Panc1 (cell line): ENCODE data around the gene FBLN2.

ENCODE experiments used
- POLR2AphosphoS5 ChIP-seq: IDR thresholded peaks from 2 replicates; pipeline ENCODE4 v1.6.1; 2012; ENCODE audit warnings: mild to moderate bottlenecking, low read depth, low read length, moderate library complexity
- TCF7L2 ChIP-seq: IDR thresholded peaks from 2 replicates; pipeline ENCODE4 v1.6.1; 2011; ENCODE audit warnings: mild to moderate bottlenecking, low read depth, low read length, inconsistent platforms
- TF ChIP-seq, protein P1 (sequence below): fragments of 450-650 bp; IDR thresholded peaks from 2 replicates; pipeline ENCODE4 v1.5.1; 2017; ENCODE audit warnings: mild to moderate bottlenecking
- TF ChIP-seq, protein P2 (sequence below), 2 experiments: IDR thresholded peaks; 2 replicates each; pipeline ENCODE4 v1.6.1; 2011 to 2012; ENCODE audit warnings: low read depth in 2 of 2, control low read depth in 1 of 2, low read length in 1 of 2, mild to moderate bottlenecking in 1 of 2, moderate library complexity in 1 of 2; ENCODE audit not compliant: insufficient read depth in 1 of 2

- TF ChIP-seq, protein P1, sequence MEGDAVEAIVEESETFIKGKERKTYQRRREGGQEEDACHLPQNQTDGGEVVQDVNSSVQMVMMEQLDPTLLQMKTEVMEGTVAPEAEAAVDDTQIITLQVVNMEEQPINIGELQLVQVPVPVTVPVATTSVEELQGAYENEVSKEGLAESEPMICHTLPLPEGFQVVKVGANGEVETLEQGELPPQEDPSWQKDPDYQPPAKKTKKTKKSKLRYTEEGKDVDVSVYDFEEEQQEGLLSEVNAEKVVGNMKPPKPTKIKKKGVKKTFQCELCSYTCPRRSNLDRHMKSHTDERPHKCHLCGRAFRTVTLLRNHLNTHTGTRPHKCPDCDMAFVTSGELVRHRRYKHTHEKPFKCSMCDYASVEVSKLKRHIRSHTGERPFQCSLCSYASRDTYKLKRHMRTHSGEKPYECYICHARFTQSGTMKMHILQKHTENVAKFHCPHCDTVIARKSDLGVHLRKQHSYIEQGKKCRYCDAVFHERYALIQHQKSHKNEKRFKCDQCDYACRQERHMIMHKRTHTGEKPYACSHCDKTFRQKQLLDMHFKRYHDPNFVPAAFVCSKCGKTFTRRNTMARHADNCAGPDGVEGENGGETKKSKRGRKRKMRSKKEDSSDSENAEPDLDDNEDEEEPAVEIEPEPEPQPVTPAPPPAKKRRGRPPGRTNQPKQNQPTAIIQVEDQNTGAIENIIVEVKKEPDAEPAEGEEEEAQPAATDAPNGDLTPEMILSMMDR, result no peak
- TF ChIP-seq, protein P2, sequence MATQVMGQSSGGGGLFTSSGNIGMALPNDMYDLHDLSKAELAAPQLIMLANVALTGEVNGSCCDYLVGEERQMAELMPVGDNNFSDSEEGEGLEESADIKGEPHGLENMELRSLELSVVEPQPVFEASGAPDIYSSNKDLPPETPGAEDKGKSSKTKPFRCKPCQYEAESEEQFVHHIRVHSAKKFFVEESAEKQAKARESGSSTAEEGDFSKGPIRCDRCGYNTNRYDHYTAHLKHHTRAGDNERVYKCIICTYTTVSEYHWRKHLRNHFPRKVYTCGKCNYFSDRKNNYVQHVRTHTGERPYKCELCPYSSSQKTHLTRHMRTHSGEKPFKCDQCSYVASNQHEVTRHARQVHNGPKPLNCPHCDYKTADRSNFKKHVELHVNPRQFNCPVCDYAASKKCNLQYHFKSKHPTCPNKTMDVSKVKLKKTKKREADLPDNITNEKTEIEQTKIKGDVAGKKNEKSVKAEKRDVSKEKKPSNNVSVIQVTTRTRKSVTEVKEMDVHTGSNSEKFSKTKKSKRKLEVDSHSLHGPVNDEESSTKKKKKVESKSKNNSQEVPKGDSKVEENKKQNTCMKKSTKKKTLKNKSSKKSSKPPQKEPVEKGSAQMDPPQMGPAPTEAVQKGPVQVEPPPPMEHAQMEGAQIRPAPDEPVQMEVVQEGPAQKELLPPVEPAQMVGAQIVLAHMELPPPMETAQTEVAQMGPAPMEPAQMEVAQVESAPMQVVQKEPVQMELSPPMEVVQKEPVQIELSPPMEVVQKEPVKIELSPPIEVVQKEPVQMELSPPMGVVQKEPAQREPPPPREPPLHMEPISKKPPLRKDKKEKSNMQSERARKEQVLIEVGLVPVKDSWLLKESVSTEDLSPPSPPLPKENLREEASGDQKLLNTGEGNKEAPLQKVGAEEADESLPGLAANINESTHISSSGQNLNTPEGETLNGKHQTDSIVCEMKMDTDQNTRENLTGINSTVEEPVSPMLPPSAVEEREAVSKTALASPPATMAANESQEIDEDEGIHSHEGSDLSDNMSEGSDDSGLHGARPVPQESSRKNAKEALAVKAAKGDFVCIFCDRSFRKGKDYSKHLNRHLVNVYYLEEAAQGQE (IDR thresholded peaks at IDR 0.05; ENCODE audit: insufficient read depth in 1 of 2, low read depth in 2 of 2, low read length in 1 of 2), result no peak
- no peak for TF ChIP-seq POLR2AphosphoS5
- TF ChIP-seq TCF7L2, result no peak
Measured at GRCh38 chr3:13515786-13516759, 32.9 kb upstream of the FBLN2 start.
